ENCODE data around the gene L3MBTL4. TPM values are rescaled to one million over a fixed set of nuclear protein-coding genes. Genes with fewer than 3 reads are reported as not detected.

Gene L3MBTL4
- total RNA-seq, 1 experiment from 2014 or later = 0.87 TPM

DNA sequence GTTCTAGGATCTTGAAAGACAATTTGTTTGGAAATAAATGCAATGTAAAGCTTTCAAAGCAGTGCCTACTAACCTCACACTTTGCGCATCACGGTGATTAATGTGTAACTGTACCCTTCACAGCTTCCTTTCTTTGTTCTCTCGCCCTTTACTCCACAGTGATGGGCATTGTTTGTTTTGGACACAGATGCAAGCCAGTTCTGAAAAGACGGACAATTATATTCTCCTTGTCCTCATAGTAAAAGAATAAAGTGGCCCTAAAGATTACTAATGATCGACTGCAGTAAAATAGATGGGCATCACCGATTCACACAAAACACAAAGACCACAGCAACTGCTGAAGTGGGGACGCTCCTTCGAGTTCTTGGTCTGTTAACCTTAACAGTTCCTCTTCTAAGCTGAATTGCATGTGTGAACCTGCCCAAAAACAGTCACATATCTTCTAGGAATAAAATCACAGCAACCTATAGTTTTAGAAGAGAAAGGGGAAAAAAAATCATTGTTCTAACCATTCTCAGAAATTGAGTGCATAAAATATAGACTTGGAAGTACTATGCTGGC is 7.7 kb downstream of the L3MBTL4 start:
- Histone ChIP-seq H3K27me3 (ENCODE audit: control insufficient read depth, insufficient read depth, low read length) (no peaks in the 10 kb centered on the region), H3K36me3 (ENCODE audit: control insufficient read depth, insufficient read depth, low read length) (no peaks in the 10 kb centered on the region), H3K4me3 (ENCODE audit: low read depth in 2 of 2, low read length in 2 of 2) (no peak overlapping the region), H3K4me1 (ENCODE audit: control insufficient read depth, insufficient read depth, low read length) (no peaks in the 10 kb centered on the region), H3K27ac (ENCODE audit: low read length) (no peak overlapping the region), H3K9me3 (ENCODE audit: control insufficient read depth, insufficient read depth, low read depth, low read length) (no peaks in the 10 kb centered on the region)
- intact Hi-C loops (cut with micrococcal nuclease; ENCODE audit: unreplicated experiment) (no loop called here), in situ Hi-C loops (cut with HindIII; ENCODE audit: low pct_unique_long_range_greater_than_20kb, low sequenced_read_pairs) (no loop called here)
- BruUV-seq (replicated peaks) = no TSS peak
- ATAC-seq = no peak
- TF ChIP-seq SIN3A (IDR thresholded peaks at IDR 0.05; ENCODE audit: borderline replicate concordance, insufficient read depth, low read depth, low read length) (no peak), TCF7L2 (IDR thresholded peaks at IDR 0.05; ENCODE audit: low read depth, low read length) (no peak), CTCF (IDR thresholded peaks at IDR 0.05) (no peak), POLR2AphosphoS5 (IDR thresholded peaks at IDR 0.05; ENCODE audit: low read depth, low read length) (no peak)
- TF ChIP-seq, protein P1, sequence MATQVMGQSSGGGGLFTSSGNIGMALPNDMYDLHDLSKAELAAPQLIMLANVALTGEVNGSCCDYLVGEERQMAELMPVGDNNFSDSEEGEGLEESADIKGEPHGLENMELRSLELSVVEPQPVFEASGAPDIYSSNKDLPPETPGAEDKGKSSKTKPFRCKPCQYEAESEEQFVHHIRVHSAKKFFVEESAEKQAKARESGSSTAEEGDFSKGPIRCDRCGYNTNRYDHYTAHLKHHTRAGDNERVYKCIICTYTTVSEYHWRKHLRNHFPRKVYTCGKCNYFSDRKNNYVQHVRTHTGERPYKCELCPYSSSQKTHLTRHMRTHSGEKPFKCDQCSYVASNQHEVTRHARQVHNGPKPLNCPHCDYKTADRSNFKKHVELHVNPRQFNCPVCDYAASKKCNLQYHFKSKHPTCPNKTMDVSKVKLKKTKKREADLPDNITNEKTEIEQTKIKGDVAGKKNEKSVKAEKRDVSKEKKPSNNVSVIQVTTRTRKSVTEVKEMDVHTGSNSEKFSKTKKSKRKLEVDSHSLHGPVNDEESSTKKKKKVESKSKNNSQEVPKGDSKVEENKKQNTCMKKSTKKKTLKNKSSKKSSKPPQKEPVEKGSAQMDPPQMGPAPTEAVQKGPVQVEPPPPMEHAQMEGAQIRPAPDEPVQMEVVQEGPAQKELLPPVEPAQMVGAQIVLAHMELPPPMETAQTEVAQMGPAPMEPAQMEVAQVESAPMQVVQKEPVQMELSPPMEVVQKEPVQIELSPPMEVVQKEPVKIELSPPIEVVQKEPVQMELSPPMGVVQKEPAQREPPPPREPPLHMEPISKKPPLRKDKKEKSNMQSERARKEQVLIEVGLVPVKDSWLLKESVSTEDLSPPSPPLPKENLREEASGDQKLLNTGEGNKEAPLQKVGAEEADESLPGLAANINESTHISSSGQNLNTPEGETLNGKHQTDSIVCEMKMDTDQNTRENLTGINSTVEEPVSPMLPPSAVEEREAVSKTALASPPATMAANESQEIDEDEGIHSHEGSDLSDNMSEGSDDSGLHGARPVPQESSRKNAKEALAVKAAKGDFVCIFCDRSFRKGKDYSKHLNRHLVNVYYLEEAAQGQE (IDR thresholded peaks at IDR 0.05; ENCODE audit: insufficient read depth in 1 of 2, low read depth in 2 of 2, low read length in 1 of 2) = no peak
- ChIA-PET POLR2A (no interaction called here), CTCF (no interaction called here)
- DNase-seq (ENCODE audit: low read depth, low spot score) = no peak

GRCh38 chr18:6406075-6406909 is 8.4 kb downstream of the L3MBTL4 start:
- DNase-seq (ENCODE audit: low read depth, low spot score) = no peak
- CTCF ChIA-PET = no interaction called here
- TF ChIP-seq CTCF (IDR thresholded peaks at IDR 0.05) (no peak), POLR2AphosphoS5 (IDR thresholded peaks at IDR 0.05; ENCODE audit: low read depth, low read length) (no peak), TCF7L2 (IDR thresholded peaks at IDR 0.05; ENCODE audit: low read depth, low read length) (no peak), SIN3A (IDR thresholded peaks at IDR 0.05; ENCODE audit: borderline replicate concordance, insufficient read depth, low read depth, low read length) (no peak)
- TF ChIP-seq, protein P1 (IDR thresholded peaks at IDR 0.05; ENCODE audit: insufficient read depth in 1 of 2, low read depth in 2 of 2, low read length in 1 of 2) = no peak
- H3K4me3 ChIP-seq (ENCODE audit: low read depth in 2 of 2, low read length in 2 of 2) = no peak overlapping the region
- H3K36me3 ChIP-seq (ENCODE audit: control insufficient read depth, insufficient read depth, low read length) = no peaks in the 10 kb centered on the region
- no peaks in the 10 kb centered on the region for H3K27me3 ChIP-seq (ENCODE audit: control insufficient read depth, insufficient read depth, low read length)
- intact Hi-C loops (cut with micrococcal nuclease; ENCODE audit: unreplicated experiment) (no loop called here), in situ Hi-C loops (cut with HindIII; ENCODE audit: low pct_unique_long_range_greater_than_20kb, low sequenced_read_pairs) (no loop called here)
- no peak overlapping the region for H3K27ac ChIP-seq (ENCODE audit: low read length)
- POLR2A ChIA-PET = no interaction called here
- H3K4me1 ChIP-seq (ENCODE audit: control insufficient read depth, insufficient read depth, low read length) = no peaks in the 10 kb centered on the region
- no TSS peak for BruUV-seq (replicated peaks)
- ATAC-seq = no peak
- H3K9me3 ChIP-seq (ENCODE audit: control insufficient read depth, insufficient read depth, low read depth, low read length) = no peaks in the 10 kb centered on the region

Measured in Panc1 (cell line).